ENCODE results near the gene MRPL34. TPM values are rescaled to one million over a fixed set of nuclear protein-coding genes. Genes with fewer than 3 reads are reported as not detected.

Gene MRPL34
- total RNA-seq, 1 experiment from 2014 or later: 191 TPM

DNA sequence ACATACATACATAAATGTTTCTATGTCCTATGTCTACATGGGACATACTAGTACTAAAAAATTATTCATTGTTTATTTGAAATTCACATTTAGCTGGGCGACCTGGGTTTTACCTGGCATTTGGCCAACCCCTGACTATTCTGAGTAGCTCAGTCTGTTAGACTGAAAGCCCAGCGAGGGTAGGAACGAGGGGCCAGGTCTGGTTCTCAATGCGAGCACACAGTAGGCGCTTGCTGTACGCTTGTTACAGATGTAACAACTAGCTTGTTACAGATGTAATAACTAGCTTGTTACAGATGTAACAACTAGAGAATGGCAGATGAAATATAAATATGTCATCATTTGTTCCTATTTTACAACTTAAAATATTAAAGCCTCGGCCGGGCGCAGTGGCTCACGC lies 29.9 kb downstream of the MRPL34 start:
- POLR2A ChIA-PET (ENCODE audit: unreplicated experiment): interaction anchor here (0.9 kb wide), 1 partner anchor 26 kb away, joined by 4 read pairs; the partner anchor contains the start of gene DDA1
- Histone ChIP-seq H3K36me3 (ENCODE audit: low read depth, low read length) (peaks cover 8% of the 10 kb centered on the region), H3K9ac (ENCODE audit: low read length) (peak overlapping the region; percentile 85; the same call in 1 of the 2 replicates), H3K4me1 (ENCODE audit: insufficient read depth, low read length) (peaks cover 18% of the 10 kb centered on the region), H3K9me2 (replicated peaks; ENCODE audit: low read length) (no peaks in the 10 kb centered on the region), H3K4me2 (ENCODE audit: low read length) (peak overlapping the region; percentile 93), H3K27me3 (ENCODE audit: low read length) (no peaks in the 10 kb centered on the region), H3K27ac (ENCODE audit: low read length) (no peak overlapping the region), H3K9me3 (ENCODE audit: low read length) (no peaks in the 10 kb centered on the region), H3K79me2 (ENCODE audit: low read length) (peaks cover 22% of the 10 kb centered on the region), H3K4me3 (ENCODE audit: low read length) (peak overlapping the region; percentile 93), H2AFZ (ENCODE audit: low read length) (peak overlapping the region; percentile 78), H3F3A (ENCODE audit: low read length, unreplicated experiment) (no peaks in the 10 kb centered on the region), H4K20me1 (ENCODE audit: low read length) (no peaks in the 10 kb centered on the region)
- DNase-seq (peak; percentile 21), ATAC-seq (no peak)
- intact Hi-C loops (cut with micrococcal nuclease): no loop called here
- CTCF ChIA-PET: interaction anchor here (0.6 kb wide), 1 partner anchor 18 kb away, joined by 7 read pairs; no protein-coding TSS in a partner anchor
- no TSS peak for BruUV-seq (replicated peaks)
- TF ChIP-seq EZH2 (IDR thresholded peaks at IDR 0.05; ENCODE audit: low read length, unreplicated experiment) (no peak), EZH2phosphoT487 (IDR thresholded peaks at IDR 0.05; ENCODE audit: borderline replicate concordance, low read length) (no peak)
- TF ChIP-seq, protein P1, sequence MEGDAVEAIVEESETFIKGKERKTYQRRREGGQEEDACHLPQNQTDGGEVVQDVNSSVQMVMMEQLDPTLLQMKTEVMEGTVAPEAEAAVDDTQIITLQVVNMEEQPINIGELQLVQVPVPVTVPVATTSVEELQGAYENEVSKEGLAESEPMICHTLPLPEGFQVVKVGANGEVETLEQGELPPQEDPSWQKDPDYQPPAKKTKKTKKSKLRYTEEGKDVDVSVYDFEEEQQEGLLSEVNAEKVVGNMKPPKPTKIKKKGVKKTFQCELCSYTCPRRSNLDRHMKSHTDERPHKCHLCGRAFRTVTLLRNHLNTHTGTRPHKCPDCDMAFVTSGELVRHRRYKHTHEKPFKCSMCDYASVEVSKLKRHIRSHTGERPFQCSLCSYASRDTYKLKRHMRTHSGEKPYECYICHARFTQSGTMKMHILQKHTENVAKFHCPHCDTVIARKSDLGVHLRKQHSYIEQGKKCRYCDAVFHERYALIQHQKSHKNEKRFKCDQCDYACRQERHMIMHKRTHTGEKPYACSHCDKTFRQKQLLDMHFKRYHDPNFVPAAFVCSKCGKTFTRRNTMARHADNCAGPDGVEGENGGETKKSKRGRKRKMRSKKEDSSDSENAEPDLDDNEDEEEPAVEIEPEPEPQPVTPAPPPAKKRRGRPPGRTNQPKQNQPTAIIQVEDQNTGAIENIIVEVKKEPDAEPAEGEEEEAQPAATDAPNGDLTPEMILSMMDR (conservative IDR thresholded peaks at IDR 0.05; ENCODE audit: low read depth, low read length): no peak

DNA sequence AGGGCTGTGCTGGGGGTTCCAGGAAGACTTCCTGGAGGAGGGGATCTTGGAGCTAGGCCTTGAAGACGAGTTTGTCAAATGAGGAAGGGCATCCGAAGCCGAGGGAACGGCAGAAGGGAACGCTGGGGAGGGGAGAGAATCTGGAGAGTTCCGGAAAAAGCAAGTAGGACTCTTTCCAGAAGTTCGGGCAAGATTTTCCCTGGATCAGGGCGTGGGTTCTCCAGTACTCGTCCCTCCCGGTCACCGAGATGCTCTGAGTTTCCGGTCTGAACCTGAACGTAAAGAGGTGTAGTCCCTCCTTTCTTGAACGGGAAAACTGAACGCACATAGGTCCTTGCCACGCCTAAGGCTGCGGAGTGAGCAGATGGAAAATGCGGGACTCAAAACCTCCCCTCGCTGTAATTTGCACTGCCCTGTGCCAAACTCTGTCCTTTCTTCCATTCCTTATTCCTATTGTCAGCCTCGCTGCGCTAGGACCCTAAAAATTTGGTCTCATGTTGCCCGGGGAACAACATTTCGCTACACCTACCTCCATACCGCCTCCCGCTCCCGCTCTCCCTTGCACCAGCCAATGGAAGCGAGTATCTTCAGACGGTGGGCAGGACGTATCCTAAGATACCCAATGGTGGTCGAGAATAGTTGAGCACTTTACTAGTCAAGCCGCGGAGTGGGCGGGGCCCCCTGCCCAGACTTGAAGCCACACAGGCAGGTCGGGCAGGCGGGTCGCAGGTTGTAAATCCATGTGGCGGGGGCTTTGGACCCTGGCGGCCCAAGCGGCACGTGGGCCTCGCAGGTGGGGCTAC lies 31.4 kb downstream of the MRPL34 start, which contains the start of gene GTPBP3:
Gene GTPBP3 (plus strand): TSS at position 682 of the 803 bp plus-strand sequence. CDS start 59 bp downstream, at position 741.
- no peaks in the 10 kb centered on the region for H3K9me2 ChIP-seq (replicated peaks; ENCODE audit: low read length)
- peaks cover 16% of the 10 kb centered on the region for H3K36me3 ChIP-seq (ENCODE audit: low read depth, low read length)
- H3K9me3 ChIP-seq (ENCODE audit: low read length): no peaks in the 10 kb centered on the region
- TF ChIP-seq EZH2phosphoT487 (IDR thresholded peaks at IDR 0.05; ENCODE audit: borderline replicate concordance, low read length) (no peak), EZH2 (IDR thresholded peaks at IDR 0.05; ENCODE audit: low read length, unreplicated experiment) (no peak)
- TF ChIP-seq, protein P1 (conservative IDR thresholded peaks at IDR 0.05; ENCODE audit: low read depth, low read length): no peak
- H2AFZ ChIP-seq (ENCODE audit: low read length): peak within 1 kb of the TSS; percentile 84
- no peaks in the 10 kb centered on the region for H4K20me1 ChIP-seq (ENCODE audit: low read length)
- H3K4me2 ChIP-seq (ENCODE audit: low read length): peak within 1 kb of the TSS; percentile 93
- DNase-seq: peak; percentile 99
- POLR2A ChIA-PET (ENCODE audit: unreplicated experiment): interaction anchor here (0.6 kb wide), 1 partner anchor 20 kb away, joined by 14 read pairs; no protein-coding TSS in a partner anchor
- CTCF ChIA-PET: no interaction called here
- TSS peak; percentile 69 for BruUV-seq (replicated peaks)
- peak within 1 kb of the TSS; percentile 70 for H3K27ac ChIP-seq (ENCODE audit: low read length)
- peaks cover 30% of the 10 kb centered on the region for H3K79me2 ChIP-seq (ENCODE audit: low read length)
- intact Hi-C loops (cut with micrococcal nuclease): no loop called here
- H3K4me1 ChIP-seq (ENCODE audit: insufficient read depth, low read length): peaks cover 18% of the 10 kb centered on the region
- peak within 1 kb of the TSS; percentile 86 for H3K4me3 ChIP-seq (ENCODE audit: low read length)
- no peaks in the 10 kb centered on the region for H3K27me3 ChIP-seq (ENCODE audit: low read length)
- peak; percentile 73 for ATAC-seq
- no peaks in the 10 kb centered on the region for H3F3A ChIP-seq (ENCODE audit: low read length, unreplicated experiment)
- peak within 1 kb of the TSS; percentile 95 for H3K9ac ChIP-seq (ENCODE audit: low read length)
